NCI-H1048 (cell line): ENCODE data around the gene COL6A1.

Experiments used
- DNase-seq: peaks from one replicate; lab custom pipeline; 2025; lab: John Stamatoyannopoulos, UW

The COL6A1 gene

DNA sequence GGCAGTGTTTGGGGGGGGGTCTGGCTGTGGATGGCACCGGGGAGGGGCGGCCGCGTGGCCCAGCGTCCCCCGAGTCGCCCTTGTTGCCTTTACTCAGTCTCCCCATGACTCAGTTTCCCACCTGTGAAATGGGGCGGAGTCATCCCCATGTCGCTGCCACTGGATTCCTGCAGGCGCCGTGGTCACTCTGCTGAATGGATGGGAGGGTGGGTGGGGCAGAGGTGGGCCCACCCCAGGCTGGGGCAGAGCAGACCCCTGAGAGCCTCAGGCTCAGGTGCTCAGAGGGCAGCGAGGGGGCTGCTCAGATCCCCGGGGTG, 2.0 kb downstream of the COL6A1 start:
- DNase-seq = no peak

DNA sequence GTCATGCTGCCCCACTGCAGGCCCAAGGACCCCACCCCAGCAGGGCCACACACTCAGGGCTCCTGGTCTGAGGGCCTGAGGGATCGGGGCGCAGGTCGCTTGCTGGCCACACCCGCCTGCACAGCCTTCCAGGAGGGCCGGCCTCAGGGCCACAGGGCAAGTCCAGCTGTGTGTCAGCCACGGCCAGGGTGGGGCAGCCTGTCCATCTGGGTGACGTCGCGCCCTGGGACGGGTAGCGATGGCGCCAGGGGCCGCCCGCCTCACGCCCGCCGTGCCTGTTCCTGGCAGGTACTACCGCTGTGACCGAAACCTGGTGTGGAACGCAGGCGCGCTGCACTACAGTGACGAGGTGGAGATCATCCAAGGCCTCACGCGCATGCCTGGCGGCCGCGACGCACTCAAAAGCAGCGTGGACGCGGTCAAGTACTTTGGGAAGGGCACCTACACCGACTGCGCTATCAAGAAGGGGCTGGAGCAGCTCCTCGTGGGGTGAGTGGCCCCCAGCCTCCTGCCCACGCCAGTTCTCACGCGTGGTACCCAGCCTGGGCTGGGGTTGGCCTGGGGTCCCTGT, 2.5 kb downstream of the COL6A1 start:
- DNase-seq = no peak

GRCh38 chr21:45984584-45985095, 3.1 kb downstream of the COL6A1 start:
- DNase-seq = no peak

DNA sequence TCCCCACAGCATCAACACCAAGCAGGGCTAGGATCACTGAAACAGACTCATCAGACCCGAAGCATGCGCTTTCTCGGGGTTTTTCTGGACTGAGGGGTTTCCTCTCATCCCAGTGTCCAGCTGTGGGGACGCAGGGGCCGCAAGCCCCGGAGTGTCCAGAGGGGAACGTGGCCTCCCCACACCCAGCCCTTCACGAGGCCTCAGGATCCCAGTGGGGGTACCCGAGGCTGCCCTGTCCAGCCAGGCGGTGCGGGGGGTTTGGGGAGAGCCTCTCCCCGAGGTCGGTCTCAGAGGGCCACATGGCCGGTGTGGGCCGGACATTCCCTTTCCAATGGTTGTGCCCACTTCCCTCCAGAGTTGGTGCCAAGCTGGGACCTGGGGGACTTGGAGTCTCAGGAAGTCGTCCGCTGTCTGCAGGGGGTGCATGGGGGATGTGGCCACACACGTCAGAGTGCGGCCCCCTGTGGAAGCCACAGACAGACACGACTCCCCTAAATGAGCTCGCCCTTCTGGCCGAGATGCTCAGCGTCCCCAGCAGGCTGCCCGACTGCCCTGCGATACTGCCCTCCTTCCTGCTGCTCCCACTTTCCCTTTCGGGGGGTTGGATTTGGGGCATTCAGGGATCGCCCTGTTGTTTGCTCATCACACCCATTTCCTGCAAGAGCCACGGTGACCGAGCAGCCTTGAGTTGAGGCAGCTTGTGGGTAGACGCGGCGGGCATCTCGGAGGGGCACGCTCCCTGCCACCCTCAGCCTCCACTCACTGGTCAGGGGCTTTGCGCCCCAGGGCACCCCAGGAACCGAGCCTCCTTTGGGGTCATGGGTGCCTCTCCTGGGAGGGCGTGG, 4.1 kb downstream of the COL6A1 start:
- DNase-seq = no peak

- DNase-seq = no peak
Measured at GRCh38 chr21:45986316-45987051, 4.9 kb downstream of the COL6A1 start.

GRCh38 chr21:45987121-45987711, 5.6 kb downstream of the COL6A1 start:
- DNase-seq = no peak

- no peak for DNase-seq
Measured at GRCh38 chr21:45988366-45989347, 7.1 kb downstream of the COL6A1 start.

- no peak for DNase-seq
Measured at GRCh38 chr21:45989355-45990048, 7.9 kb downstream of the COL6A1 start.

DNA sequence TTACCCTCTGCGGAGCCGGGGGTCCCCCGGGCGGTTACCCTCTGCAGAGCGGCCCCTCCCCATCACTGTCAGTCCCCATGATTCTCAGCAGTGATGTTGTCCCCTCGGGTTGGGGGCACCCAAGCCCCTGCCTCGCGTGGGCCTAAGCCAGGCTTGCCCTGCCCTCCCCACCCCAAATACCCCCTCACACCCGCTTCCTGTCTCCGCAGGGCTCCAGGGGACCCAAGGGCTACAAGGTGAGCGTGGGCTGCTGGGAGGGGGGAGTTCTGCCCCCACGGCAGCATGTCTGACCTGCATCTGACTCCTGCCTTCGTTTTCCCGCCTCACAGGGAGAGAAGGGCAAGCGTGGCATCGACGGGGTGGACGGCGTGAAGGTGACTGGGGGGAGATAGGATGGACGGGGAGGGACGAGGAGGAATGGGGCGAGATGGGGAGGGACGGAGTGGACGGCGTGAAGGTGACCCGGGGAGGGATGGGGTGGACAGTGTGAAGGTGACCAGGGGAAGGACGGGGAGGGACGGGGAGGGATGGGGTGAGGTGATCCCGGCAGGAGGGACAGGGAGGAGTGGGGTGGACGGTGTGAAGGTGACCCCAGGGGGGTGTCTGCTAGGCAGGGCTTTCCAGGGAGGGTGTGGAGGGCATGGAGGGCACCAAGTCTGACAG, 8.6 kb downstream of the COL6A1 start:
- DNase-seq = no peak

DNA sequence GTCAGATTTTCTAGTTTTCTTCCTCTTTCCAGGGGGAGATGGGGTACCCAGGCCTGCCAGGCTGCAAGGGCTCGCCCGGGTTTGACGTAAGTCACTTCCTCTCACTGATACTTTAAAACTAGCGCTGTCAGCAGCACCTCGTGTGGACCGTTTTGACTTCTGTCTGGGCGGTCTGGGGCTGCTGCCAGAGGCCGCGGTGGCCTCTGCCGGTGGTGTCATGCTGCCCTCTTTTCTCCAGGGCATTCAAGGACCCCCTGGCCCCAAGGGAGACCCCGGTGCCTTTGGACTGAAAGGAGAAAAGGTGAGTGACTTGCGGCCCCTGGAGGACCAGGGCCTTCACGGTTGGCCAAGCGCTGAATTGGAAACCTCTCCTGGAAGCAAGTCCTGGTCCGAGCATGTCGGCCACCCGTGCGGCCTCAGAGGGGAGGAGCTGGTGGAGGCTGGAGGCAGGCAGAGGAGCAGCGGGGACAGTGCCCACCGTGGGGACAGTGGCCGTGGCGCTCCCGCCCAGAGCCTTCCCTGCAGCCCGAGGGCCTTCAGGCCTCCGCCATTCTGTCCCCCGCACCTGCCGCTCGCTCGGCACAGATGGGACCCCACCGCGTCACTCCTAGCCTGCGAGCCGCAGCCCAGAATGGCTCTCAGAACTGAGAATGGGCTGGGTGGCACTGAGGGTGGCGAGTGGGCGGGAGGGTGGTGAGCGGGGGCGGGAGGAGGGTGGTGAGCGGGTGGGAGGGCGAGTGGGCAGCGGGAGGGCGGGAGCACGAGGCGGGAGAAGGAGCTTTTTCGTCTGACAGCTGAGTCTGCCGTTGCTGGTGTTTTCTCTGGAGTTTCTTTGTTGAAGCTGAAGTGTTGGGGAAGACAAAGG, 9.4 kb downstream of the COL6A1 start:
- DNase-seq = no peak

- DNase-seq = no peak
Measured at GRCh38 chr21:45991606-45992300, 10.2 kb downstream of the COL6A1 start.

- no peak for DNase-seq
Measured at GRCh38 chr21:45992301-45993209, 11.0 kb downstream of the COL6A1 start.

GRCh38 chr21:45993210-45994085, 11.9 kb downstream of the COL6A1 start:
- DNase-seq = no peak

GRCh38 chr21:45994086-45994661, 12.6 kb downstream of the COL6A1 start:
- DNase-seq = no peak

DNA sequence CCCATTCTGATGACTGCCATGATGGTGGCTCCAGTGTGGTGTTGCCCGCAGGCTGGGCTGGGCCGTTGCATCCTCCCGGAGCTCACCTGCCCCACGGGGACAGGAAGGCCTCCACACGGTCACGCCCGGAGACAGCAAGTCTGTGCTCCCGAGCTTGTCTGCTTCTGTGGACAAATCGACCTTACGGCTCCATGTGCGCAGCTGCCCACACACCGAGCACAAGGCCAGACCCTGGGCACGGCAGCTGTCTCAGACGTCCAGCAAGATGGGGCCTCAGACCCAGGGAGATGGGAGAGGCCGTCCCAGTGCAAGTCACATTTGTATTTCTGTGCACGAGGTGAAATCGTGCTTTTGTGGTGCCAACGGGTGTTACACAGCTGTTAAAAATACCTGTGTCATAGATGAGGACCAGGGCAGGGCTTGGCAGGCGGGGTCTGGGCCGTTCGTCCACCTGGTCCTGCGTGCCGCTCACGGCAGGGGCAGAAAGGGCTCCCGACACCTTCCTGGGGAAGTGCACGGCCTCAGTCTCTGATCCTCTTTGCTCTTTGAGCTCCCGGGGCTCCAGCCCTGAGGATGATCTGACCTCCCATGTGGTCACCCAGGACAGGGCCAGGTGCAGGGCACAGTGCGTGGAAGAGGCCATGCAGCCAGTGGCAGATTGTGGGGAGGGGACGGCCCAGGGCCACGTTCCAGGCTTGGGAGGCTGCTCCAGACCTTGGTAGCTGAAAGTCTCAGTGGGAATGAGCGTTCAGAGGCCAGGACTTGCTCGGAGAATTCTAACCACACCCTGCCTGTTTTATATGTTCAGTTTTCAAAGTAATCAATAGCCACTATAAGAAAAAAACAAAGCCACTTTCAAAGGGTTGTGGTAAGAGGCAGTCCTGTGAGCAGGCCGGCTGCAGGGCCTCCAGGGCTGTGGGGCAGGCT, 13.5 kb downstream of the COL6A1 start:
- no peak for DNase-seq
